Type B pancreatic cell (in vitro differentiated cells): ENCODE measurements around the gene CSNK1E. TPM values are rescaled to one million over a fixed set of nuclear protein-coding genes. Genes with fewer than 3 reads are reported as not detected.

Experiments used
- DNase-seq: peaks from one replicate; pipeline ENCODE4 v3.0.0; 2021; ENCODE audit warnings: mixed read lengths; ENCODE audit not compliant: unreplicated experiment; ENCODE audit errors: extremely low spot score
- H3K27ac Mint-ChIP-seq: 2 replicates; pipeline ENCODE4 v1.8.0; 2021; ENCODE audit warnings: mild to moderate bottlenecking, mixed read lengths
- H3K27me3 Mint-ChIP-seq: 2 replicates; pipeline ENCODE4 v1.8.0; 2021; ENCODE audit warnings: mixed read lengths
- H3K36me3 Mint-ChIP-seq: 2 replicates; pipeline ENCODE4 v1.8.0; 2021; ENCODE audit warnings: mixed read lengths
- H3K4me1 Mint-ChIP-seq: one replicate; pipeline ENCODE4 v1.8.0; 2021; ENCODE audit warnings: mixed read lengths; ENCODE audit not compliant: unreplicated experiment
- H3K4me3 Mint-ChIP-seq: 2 replicates; pipeline ENCODE4 v1.8.0; 2021; ENCODE audit warnings: mild to moderate bottlenecking, mixed read lengths
- H3K9me3 Mint-ChIP-seq: 2 replicates; pipeline ENCODE4 v1.8.0; 2021; ENCODE audit warnings: mixed read lengths
- CTCF ChIP-seq: fragments of 200-600 bp; sonication (generic); conservative IDR thresholded peaks from 2 replicates; pipeline ENCODE4 v1.5.0; 2021; ENCODE audit warnings: antibody characterized with exemption, mild to moderate bottlenecking
- total RNA-seq: library from RNA; stranded (reverse); gene quantifications from 2 replicates; pipeline ENCODE4 v1.2.1, GENCODE V29; 2021; ENCODE audit warnings: low replicate concordance

The CSNK1E gene
- total RNA-seq, 1 donor from 2014 or later = 199 TPM

- H3K9me3 Mint-ChIP-seq = no peaks in the 10 kb centered on the region
Observed at GRCh38 chr22:38335077-38335476, 17.8 kb upstream of the CSNK1E start.

DNA sequence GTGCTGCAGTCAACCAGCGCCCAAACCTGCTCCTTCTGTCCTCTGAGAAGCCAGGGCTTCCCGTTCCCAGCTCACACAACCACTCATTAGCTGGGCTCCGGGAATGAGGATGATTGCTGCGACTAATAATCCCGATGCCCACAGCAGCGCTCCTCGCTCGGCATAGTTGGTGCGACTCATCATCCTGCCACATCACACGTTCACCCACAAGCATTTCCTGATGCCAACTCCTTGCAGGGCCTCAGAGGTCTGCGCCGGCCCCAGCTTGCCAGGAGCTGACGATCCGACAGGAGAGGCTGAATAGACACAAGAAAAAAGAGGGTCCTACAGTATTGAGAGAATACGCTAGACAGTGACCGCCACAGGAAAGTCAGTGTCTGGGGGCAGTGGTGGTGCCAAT, 10.6 kb upstream of the CSNK1E start:
- H3K4me1 Mint-ChIP-seq = no peaks in the 10 kb centered on the region
- no peak for DNase-seq
- TF ChIP-seq CTCF = no peak
- H3K36me3 Mint-ChIP-seq = no peaks in the 10 kb centered on the region
- no peaks in the 10 kb centered on the region for H3K9me3 Mint-ChIP-seq
- H3K27me3 Mint-ChIP-seq = no peaks in the 10 kb centered on the region
- no peak overlapping the region for H3K27ac Mint-ChIP-seq
- H3K4me3 Mint-ChIP-seq = no peak overlapping the region

More at GRCh38 chr22:38335077-38335476, 17.8 kb upstream of the CSNK1E start:
- no peak for DNase-seq
- TF ChIP-seq CTCF = no peak
- Mint-ChIP-seq H3K27me3 (peaks cover 9% of the 10 kb centered on the region), H3K36me3 (no peaks in the 10 kb centered on the region), H3K27ac (peak overlapping the region; percentile 1), H3K4me3 (peak overlapping the region; percentile 0), H3K4me1 (peaks cover 5% of the 10 kb centered on the region)

- Mint-ChIP-seq H3K9me3 (no peaks in the 10 kb centered on the region), H3K4me3 (no peak overlapping the region), H3K4me1 (no peaks in the 10 kb centered on the region), H3K36me3 (no peaks in the 10 kb centered on the region), H3K27me3 (no peaks in the 10 kb centered on the region), H3K27ac (peak overlapping the region; percentile 42)
- DNase-seq = no peak
- TF ChIP-seq CTCF = no peak
Observed at GRCh38 chr22:38327396-38327795, 10.2 kb upstream of the CSNK1E start.

- Mint-ChIP-seq H3K27ac (no peak overlapping the region), H3K4me3 (no peak overlapping the region), H3K4me1 (no peaks in the 10 kb centered on the region), H3K36me3 (no peaks in the 10 kb centered on the region), H3K9me3 (no peaks in the 10 kb centered on the region), H3K27me3 (no peaks in the 10 kb centered on the region)
- DNase-seq = no peak
- TF ChIP-seq CTCF = no peak
Observed at GRCh38 chr22:38325587-38325986, 8.4 kb upstream of the CSNK1E start.

- no peak for DNase-seq
- Mint-ChIP-seq H3K27ac (peak overlapping the region; percentile 71), H3K4me3 (no peak overlapping the region), H3K36me3 (no peaks in the 10 kb centered on the region), H3K4me1 (peaks cover 12% of the 10 kb centered on the region), H3K27me3 (no peaks in the 10 kb centered on the region), H3K9me3 (no peaks in the 10 kb centered on the region)
- TF ChIP-seq CTCF = no peak
Observed at GRCh38 chr22:38320605-38321402, 3.6 kb upstream of the CSNK1E start.
